HFF-Myc (cell line): ENCODE measurements around the gene NXN.
"Not testable (repeated sequence)": the region's sequence is repeated elsewhere in the genome, so short reads cannot be mapped to it uniquely, and the experiment has no call there.

ENCODE experiments used
- DNase-seq: peaks from one replicate; pipeline ENCODE4 v3.0.0-alpha.2; 2011; ENCODE audit warnings: low read depth; ENCODE audit errors: extremely low read depth
- H3K4me3 ChIP-seq: replicated peaks from 2 replicates; pipeline ENCODE4 v1.5.1; 2011; ENCODE audit warnings: low read depth, mild to moderate bottlenecking, control low read depth, low read length
- TF ChIP-seq, protein P1 (sequence below): IDR thresholded peaks from 2 replicates; pipeline ENCODE4 v1.5.1; 2012; ENCODE audit warnings: mild to moderate bottlenecking, low read depth, low read length, control low read depth; ENCODE audit errors: missing control alignments

NXN gene

DNA sequence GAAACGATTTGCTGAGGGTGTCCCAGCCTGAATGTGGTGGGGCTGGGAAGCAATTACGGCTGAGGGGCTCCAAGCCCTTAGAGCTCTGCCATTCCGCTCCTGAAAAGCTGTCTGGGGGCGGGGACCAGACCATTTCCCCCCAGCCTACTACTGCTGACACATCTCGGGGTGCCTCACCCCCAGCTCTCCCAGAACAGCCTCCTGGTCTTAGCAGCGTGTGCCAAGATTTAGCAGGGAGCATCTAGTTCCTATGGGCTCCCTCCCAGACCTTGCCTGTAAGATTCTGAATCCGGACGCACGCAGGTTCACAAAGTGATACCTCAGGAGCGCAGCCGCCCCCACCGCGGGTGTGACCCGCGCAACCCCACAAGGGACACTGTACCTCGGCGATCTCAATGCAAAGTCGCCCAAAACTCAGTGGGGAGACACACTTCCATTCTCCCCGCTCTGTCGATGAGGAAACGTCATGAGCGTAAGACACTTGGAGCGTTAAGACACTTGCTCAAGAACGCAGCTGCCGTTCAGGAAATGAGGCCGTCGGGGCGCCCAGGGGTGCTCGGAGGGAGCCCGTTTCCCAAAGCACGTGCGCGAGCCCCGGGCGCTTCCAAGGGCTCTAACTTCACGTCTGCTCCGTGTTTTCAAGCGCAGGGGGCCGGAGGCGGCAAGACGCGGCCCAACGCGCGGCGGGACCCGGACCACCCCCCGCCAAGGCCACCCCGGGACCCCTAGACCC is 228.1 kb downstream of the NXN start:
- peak overlapping the region; percentile 78 for H3K4me3 ChIP-seq
- DNase-seq = no peak
- TF ChIP-seq, protein P1, sequence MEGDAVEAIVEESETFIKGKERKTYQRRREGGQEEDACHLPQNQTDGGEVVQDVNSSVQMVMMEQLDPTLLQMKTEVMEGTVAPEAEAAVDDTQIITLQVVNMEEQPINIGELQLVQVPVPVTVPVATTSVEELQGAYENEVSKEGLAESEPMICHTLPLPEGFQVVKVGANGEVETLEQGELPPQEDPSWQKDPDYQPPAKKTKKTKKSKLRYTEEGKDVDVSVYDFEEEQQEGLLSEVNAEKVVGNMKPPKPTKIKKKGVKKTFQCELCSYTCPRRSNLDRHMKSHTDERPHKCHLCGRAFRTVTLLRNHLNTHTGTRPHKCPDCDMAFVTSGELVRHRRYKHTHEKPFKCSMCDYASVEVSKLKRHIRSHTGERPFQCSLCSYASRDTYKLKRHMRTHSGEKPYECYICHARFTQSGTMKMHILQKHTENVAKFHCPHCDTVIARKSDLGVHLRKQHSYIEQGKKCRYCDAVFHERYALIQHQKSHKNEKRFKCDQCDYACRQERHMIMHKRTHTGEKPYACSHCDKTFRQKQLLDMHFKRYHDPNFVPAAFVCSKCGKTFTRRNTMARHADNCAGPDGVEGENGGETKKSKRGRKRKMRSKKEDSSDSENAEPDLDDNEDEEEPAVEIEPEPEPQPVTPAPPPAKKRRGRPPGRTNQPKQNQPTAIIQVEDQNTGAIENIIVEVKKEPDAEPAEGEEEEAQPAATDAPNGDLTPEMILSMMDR = no peak

DNA sequence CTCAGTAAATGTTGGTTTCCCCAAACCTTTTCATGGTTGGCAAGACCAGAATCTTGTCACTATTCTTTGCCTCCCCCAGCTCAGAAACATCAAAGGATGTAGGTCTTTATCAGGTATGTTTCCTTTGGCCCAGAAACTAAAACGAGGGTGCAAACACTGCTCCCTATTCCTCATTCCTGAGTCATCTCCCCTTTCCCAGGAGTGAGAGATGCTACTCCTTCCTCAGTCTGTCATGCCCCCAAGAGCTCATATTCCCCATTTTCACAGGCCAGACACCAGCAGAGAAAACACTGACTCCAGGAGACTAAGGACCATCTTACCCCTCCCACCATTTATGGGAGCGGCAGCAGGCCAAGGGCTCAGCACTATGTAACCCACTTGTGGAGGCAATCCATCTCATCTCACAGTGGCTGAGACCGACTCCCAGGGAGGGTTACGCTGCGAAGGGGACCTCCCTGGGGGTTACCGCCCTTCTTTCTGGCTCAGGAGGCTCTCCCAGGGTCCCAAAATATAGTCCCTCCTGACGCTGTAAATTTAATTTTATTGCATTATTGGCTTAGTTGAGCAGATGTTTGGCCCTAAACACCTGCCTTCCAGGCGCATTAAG is 229.0 kb downstream of the NXN start:
- H3K4me3 ChIP-seq = peak overlapping the region; percentile 78
- TF ChIP-seq, protein P1 = no peak
- DNase-seq = no peak

DNA sequence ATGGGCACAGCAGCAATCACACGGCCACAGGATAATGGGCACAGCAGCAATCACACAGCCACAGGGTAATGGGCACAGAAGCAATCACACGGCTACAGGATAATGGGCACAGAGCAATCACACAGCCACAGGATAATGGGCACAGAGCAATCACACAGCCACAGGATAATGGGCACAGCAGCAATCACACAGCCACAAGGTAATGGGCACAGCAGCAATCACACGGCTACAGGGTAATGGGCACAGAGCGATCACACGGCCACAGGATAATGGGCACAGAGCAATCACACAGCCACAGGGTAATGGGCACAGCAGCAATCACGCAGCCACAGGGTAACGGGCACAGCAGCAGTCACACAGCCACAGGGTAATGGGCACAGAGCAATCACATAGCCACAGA is 230.2 kb downstream of the NXN start:
- H3K4me3 ChIP-seq, DNase-seq: not testable (repeated sequence)
